GM12878 (cell line): ENCODE measurements around the gene PAPOLG. TPM values are rescaled to one million over a fixed set of nuclear protein-coding genes. Genes with fewer than 3 reads are reported as not detected.

ENCODE experiments used
- ATF7 ChIP-seq: fragments of 450-650 bp; IDR thresholded peaks from 2 replicates; pipeline ENCODE4 v1.6.1; 2016; ENCODE audit warnings: low read depth, mild to moderate bottlenecking
- CBFB ChIP-seq: IDR thresholded peaks from 2 replicates; pipeline ENCODE4 v1.6.1; 2016; ENCODE audit warnings: antibody characterized with exemption, low read depth
- CREB1 ChIP-seq: IDR thresholded peaks from 2 replicates; pipeline ENCODE4 v1.6.1; 2012; ENCODE audit warnings: low read depth, mild to moderate bottlenecking, inconsistent platforms
- GABPA ChIP-seq: IDR thresholded peaks from 2 replicates; pipeline ENCODE4 v1.6.1; 2014; ENCODE audit warnings: antibody characterized with exemption, low read depth, mild to moderate bottlenecking, inconsistent platforms
- HCFC1 ChIP-seq: fragments of 150-350 bp; IDR thresholded peaks from 2 replicates; pipeline ENCODE4 v1.6.1; 2014; ENCODE audit warnings: low read length
- IKZF1 ChIP-seq: fragments of 450-650 bp; conservative IDR thresholded peaks from 2 replicates; pipeline ENCODE4 v1.6.1; 2017; ENCODE audit warnings: antibody characterized with exemption, mild to moderate bottlenecking
- IRF4 ChIP-seq: IDR thresholded peaks from 2 replicates; pipeline ENCODE4 v1.6.1; 2011; ENCODE audit warnings: low read depth, low read length
- KLF5 ChIP-seq: fragments of 450-650 bp; IDR thresholded peaks from 2 replicates; pipeline ENCODE4 v1.6.1; 2014; ENCODE audit warnings: mild to moderate bottlenecking; ENCODE audit not compliant: partially characterized antibody
- NBN ChIP-seq: fragments of 450-650 bp; IDR thresholded peaks from 2 replicates; pipeline ENCODE4 v1.6.1; 2016
- NFYA ChIP-seq: IDR thresholded peaks from 2 replicates; pipeline ENCODE4 v1.6.1; 2011; ENCODE audit warnings: low read depth, mild to moderate bottlenecking, low read length, improper control_type of control experiment, borderline replicate concordance
- PAX5 ChIP-seq: IDR thresholded peaks from 2 replicates; pipeline ENCODE4 v1.6.1; 2011; ENCODE audit warnings: low read depth, low read length, borderline replicate concordance
- POLR2AphosphoS5 ChIP-seq: IDR thresholded peaks from 2 replicates; pipeline ENCODE4 v1.6.1; 2011; ENCODE audit warnings: mild to moderate bottlenecking, low read length, inconsistent platforms
- RAD51 ChIP-seq: fragments of 450-650 bp; IDR thresholded peaks from 2 replicates; pipeline ENCODE4 v1.6.1; 2016; ENCODE audit warnings: moderate library complexity, mild to moderate bottlenecking, inconsistent platforms
- RUNX3 ChIP-seq: IDR thresholded peaks from 2 replicates; pipeline ENCODE4 v1.6.1; 2012; ENCODE audit warnings: low read length, inconsistent platforms
- SIN3A ChIP-seq: IDR thresholded peaks from 2 replicates; pipeline ENCODE4 v1.6.1; 2012; ENCODE audit warnings: low read depth, low read length, improper control_type of control experiment
- SP1 ChIP-seq: IDR thresholded peaks from one replicate; pipeline ENCODE4 v1.6.1; 2011; ENCODE audit warnings: low read depth, low read length
- SREBF1 ChIP-seq: IDR thresholded peaks from 2 replicates; pipeline ENCODE4 v1.6.1; 2012; ENCODE audit warnings: mild to moderate bottlenecking, low read length
- TAF1 ChIP-seq: IDR thresholded peaks from 2 replicates; pipeline ENCODE4 v1.6.1; 2011; ENCODE audit warnings: mild to moderate bottlenecking, low read depth, low read length, borderline replicate concordance
- TBL1XR1 ChIP-seq: IDR thresholded peaks from 2 replicates; pipeline ENCODE4 v1.6.1; 2012; ENCODE audit warnings: low read depth, low read length, improper control_type of control experiment
- TCF12 ChIP-seq: IDR thresholded peaks from 2 replicates; pipeline ENCODE4 v1.6.1; 2011; ENCODE audit warnings: low read depth, mild to moderate bottlenecking, low read length
- WRNIP1 ChIP-seq: IDR thresholded peaks from 2 replicates; pipeline ENCODE4 v1.6.1; 2011; ENCODE audit warnings: low read depth, low read length, improper control_type of control experiment, borderline replicate concordance
- YY1 ChIP-seq: IDR thresholded peaks from 2 replicates; pipeline ENCODE4 v1.6.1; 2011; ENCODE audit warnings: low read depth, mild to moderate bottlenecking, low read length
- ZNF24 ChIP-seq: fragments of 450-650 bp; IDR thresholded peaks from 2 replicates; pipeline ENCODE4 v1.6.1; 2017; ENCODE audit warnings: antibody characterized with exemption, mild to moderate bottlenecking
- ZNF687 ChIP-seq: fragments of 450-650 bp; IDR thresholded peaks from 2 replicates; pipeline ENCODE4 v1.6.1; 2017; ENCODE audit warnings: mild to moderate bottlenecking, moderate library complexity
- polyA plus RNA-seq, 11 experiments: library from polyadenylated mRNA; depleted of rRNA in 4 of 11; unstranded in 6 of 11; stranded (reverse) in 5 of 11; fragments of >200 nt; fragmentation: Nextera tagmentation in 4 of 11; fragmentation: Illumina TruSeq in 1 of 11; extraction: Ambion mirVana in 4 of 11; extraction: Trizol in 1 of 11; gene quantifications; 1 replicate in 1 of 11; 2 replicates in 10 of 11; pipeline versions ENCODE4 v1.2.1 to v1.2.3, GENCODE V29; 2011 to 2016; ENCODE audit warnings: inconsistent platforms in 2 of 11, missing spikeins in 2 of 11, low read depth in 1 of 11
- total RNA-seq, 4 experiments: library from RNA; depleted of rRNA in 3 of 4; stranded (reverse); fragments of >200 nt in 3 of 4; fragmentation: Illumina TruSeq in 1 of 4; extraction: Trizol in 1 of 4; gene quantifications; 2 replicates each; pipeline versions ENCODE4 v1.2.1 to v1.2.3, GENCODE V29; 2013 to 2021
- TF ChIP-seq, protein P1 (sequence below): fragments of 450-650 bp; IDR thresholded peaks from 2 replicates; pipeline ENCODE4 v1.6.1; 2017; ENCODE audit warnings: low read depth, mild to moderate bottlenecking, moderate library complexity
- TF ChIP-seq, protein P2 (sequence below): IDR thresholded peaks from 2 replicates; pipeline ENCODE4 v1.6.1; 2012; ENCODE audit warnings: low read depth, low read length, improper control_type of control experiment

Gene PAPOLG
- total and polyA plus RNA-seq, 10 of the 15 experiments (the other 5 are each of a cell fraction or from before 2014, with no cell fraction given) = 4.2 to 15.8 (median 10.7) TPM

DNA sequence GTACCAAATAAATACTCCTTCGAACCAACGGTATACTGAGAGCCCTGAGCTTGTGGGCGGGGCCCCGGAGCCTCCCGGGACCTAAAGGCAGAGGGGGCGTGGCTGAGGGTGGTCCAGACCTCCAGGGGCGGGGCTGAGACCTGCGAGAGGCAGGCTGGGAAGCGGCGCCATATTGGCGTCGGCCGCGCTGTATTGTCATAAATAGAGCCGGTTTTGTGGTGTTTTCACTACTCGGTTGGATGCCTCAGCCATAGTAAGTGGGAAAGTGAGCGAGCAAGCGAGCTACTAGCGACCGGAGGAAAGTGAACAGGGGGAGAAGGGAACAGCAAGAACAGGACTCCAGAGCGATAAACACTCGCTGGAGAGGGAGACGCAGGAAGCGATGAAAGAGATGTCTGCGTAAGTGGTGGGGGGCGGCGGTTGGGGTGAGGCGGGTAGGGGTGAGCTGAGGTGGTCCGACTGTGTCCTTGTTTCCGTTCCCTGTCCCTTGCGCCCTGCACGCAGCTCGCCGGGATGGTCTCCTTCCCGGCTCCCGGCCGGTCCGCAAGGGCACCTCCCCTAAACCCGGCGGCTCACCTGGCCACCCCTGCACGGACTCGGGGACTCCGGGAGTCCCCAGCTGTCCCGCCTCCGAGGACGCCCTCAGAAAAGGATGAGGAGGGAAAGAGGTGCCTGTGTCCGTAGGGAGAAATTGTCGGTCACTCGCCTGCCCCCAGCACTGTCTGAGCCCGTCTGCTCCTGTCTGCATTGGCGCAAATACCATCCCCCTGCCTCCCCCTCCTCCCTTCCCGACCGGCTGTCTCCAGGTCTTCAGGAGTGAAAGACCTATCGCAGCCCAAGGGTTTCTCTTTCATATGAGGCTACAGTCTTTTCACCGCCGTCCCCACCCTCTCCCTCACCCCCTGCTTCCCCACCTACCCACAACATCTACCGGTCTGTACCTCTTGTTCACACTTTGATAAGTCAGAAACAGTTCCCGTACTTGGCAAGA is at the start of gene PAPOLG (continued):
- TF ChIP-seq ZNF687 = peak; percentile 50; the same call in 1 of the 2 replicates
- 0 out of 2 replicates have a peak, but pooled peaks have one; percentile 10 for TF ChIP-seq PAX5
- TF ChIP-seq IKZF1 = peak; percentile 45; the same call in 1 of the 2 replicates
- no peak for TF ChIP-seq GABPA
- TF ChIP-seq POLR2AphosphoS5 = peak; percentile 93
- TF ChIP-seq, protein P1, sequence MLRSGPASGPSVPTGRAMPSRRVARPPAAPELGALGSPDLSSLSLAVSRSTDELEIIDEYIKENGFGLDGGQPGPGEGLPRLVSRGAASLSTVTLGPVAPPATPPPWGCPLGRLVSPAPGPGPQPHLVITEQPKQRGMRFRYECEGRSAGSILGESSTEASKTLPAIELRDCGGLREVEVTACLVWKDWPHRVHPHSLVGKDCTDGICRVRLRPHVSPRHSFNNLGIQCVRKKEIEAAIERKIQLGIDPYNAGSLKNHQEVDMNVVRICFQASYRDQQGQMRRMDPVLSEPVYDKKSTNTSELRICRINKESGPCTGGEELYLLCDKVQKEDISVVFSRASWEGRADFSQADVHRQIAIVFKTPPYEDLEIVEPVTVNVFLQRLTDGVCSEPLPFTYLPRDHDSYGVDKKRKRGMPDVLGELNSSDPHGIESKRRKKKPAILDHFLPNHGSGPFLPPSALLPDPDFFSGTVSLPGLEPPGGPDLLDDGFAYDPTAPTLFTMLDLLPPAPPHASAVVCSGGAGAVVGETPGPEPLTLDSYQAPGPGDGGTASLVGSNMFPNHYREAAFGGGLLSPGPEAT = no peak
- TF ChIP-seq SP1 = peak; percentile 52
- no peak for TF ChIP-seq IRF4
- peak; percentile 68; the same call in 1 of the 2 replicates for TF ChIP-seq TAF1
- 0 out of 2 replicates have a peak, but pooled peaks have one; percentile 19 for TF ChIP-seq TBL1XR1
- no peak for TF ChIP-seq NFYA
- TF ChIP-seq SREBF1 = 0 out of 2 replicates have a peak, but pooled peaks have one; percentile 9
- TF ChIP-seq, protein P2, sequence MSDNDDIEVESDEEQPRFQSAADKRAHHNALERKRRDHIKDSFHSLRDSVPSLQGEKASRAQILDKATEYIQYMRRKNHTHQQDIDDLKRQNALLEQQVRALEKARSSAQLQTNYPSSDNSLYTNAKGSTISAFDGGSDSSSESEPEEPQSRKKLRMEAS = peak; percentile 11; the same call in 1 of the 2 replicates
- TF ChIP-seq TCF12 = 0 out of 2 replicates have a peak, but pooled peaks have one; percentile 4
- TF ChIP-seq RAD51 = no peak
- peak; percentile 52; the same call in 1 of the 2 replicates for TF ChIP-seq HCFC1
- TF ChIP-seq KLF5 = peak; percentile 45
- TF ChIP-seq SIN3A = peak; percentile 49; the same call in 1 of the 2 replicates
- TF ChIP-seq RUNX3 = peak; percentile 79
- no peak; the same call in 1 of the 2 replicates for TF ChIP-seq NBN
- peak; percentile 16; the same call in 1 of the 2 replicates for TF ChIP-seq ATF7
- 0 out of 2 replicates have a peak, but pooled peaks have one; percentile 8 for TF ChIP-seq CREB1
- TF ChIP-seq ZNF24 = 0 out of 2 replicates have a peak, but pooled peaks have one; percentile 18
- TF ChIP-seq YY1 = peak; percentile 97
- TF ChIP-seq CBFB = peak; percentile 44; the same call in 1 of the 2 replicates
- no peak for TF ChIP-seq WRNIP1
